NCI-H1436 treated with DMSO at 0.1 percent for 48 hours (cell line): Measurements from ENCODE around the gene CORO6.
A peak's percentile ranks its signal among the peaks of the same experiment; 100 is the strongest.

Experiments used
- DNase-seq: peaks from one replicate; lab custom pipeline; 2025; lab: John Stamatoyannopoulos, UW

Gene CORO6

DNA sequence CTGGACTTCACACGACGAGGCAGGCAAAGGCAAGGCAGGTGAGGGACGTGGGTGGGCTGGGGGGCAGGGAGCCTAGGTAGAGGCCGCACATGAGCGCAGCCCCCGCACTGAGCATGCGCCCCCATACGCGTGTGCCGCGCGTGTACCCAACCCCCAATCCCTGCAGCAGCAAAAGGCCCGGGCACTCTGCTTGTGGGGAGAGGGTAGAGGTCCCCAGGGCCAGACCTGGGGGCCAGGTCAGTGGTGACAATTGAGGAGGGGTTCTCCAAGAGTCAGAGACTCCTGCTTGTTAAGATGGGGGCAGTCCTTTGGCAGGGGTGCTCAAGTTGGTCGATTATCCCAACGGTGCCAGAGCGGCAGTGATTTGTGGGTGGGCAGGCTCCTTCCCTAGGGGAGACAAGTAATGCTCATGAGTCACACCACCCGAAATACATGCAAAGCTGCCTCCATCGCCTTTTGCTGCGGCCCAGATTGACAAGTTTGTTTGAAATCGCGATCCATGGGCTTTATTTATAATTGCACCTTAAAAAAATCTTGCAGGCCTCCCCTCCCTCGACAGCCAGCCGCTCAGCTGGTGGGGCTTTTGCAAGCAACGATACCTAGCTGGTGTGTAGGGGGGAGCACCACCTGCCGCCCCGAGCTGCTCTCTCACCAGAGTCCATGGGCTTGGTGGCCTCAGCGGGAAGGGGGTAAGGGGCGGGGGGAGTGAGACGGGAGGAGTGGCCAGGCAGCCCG, 32.1 kb downstream of the CORO6 start:
- peak; percentile 53 for DNase-seq

DNA sequence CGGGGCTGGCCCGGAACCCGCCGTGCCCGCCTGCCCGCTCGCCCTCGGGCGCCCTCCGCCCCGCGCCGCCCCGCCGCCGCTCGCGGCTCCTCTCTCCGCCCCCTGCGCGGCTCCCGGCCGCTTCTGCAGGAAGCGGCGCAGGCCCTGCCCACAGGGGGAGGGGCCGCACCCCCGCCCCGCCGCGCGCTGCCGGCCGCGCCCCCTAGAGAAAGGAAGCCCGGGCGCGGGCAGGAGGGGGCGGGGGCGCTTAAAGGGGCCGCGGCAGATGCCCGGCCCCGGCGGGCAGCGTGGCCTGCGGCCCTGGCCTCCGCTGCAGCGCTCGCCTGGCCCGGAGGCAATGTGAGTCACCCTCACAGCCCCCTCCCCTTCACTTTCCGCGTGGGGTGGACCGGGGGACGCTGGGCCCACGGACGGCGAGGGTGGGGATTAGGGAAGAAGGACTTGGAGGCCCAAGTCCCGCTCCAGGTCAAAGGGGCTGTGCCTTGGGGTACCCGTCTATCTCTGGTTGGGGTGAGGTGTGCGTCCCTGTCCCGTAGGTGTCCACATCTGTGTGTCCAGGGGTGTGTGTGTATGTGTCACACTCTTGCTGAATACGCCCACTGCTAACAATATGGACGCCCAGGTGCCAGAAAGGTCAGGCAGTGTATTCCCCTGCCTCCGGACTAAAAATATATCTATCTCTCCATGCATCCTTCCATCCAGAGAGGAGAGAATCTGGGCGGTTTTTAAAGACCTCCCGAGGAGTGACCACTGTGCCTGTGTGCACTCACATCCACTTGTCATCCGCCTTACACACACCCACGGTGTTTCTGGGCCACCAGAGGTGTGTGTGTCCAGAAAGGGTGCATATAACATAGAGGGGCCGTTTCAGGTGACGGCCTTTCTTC, 32.9 kb downstream of the CORO6 start, which contains the start of gene GIT1:
Gene GIT1 (minus strand): TSS at position 125 of the 887 bp plus-strand sequence. CDS start 270 bp downstream, outside the sequence.
- DNase-seq: peak; percentile 33

DNA sequence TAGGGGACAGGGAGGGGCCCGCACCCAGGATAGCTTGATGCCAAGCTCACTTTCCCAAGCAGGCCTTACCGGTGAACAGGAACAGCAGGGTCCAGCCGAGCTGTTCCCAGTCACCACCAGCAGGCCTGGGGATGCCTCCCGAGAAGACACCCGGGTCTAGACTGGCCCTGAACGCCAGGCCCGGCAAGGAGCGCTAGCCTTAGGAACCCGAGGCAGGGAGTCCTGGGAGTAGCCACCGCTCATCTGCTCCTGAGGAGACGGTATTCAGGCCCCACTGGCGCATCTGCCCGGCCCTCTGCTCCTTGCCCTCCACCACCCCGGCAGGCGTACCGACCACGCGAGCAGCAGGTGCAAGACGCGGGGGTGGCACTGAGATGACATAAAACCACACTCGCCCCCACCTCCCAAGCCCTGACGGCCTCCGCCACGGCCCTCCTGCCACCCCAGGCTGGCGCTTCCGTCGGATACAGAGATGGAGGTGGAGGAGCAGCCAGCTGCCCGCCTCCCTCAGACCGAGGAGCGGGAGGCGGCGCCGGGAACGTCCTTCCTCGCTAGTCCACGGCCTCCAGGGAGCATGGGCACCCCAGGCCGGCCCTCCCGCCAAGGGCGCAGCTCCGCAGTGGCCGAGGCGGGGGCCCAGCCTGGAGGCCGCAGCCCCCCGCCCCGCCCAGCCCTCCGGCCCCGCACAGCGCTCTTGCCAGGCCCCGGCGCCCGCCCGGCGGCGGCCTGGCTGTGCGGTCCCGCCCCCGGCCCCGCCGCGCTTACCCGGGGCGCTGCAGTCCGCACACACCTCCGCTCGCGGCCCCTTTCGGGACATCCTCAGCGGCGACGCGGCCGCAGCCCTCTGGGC, 33.9 kb downstream of the CORO6 start:
- DNase-seq: no peak

DNA sequence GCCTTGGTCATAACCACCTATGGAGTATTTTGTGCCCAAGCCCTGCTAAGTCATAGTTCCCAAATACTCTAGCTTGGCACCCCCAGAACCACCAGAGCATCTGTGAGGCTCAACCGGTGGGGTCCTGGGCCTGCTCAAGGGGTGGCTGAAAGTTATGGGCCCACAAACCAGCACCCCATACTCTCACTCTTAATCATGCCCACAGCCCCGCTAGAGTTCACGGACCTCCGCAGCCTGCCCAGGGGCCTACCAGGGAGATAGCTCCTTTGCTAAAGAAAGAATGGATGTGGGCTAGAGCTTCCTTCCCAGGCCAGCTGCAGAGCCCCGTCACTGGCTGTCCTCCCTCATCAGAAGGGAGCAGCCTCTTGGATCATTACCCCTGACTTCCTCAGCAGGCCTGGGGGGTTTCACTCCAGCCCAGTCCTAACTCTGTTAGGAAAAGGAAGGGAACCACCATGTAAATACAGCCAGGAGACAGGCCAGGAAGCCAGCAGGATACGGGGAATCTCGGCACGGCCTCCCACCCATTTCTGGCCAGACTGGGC, 34.6 kb downstream of the CORO6 start:
- no peak for DNase-seq

DNA sequence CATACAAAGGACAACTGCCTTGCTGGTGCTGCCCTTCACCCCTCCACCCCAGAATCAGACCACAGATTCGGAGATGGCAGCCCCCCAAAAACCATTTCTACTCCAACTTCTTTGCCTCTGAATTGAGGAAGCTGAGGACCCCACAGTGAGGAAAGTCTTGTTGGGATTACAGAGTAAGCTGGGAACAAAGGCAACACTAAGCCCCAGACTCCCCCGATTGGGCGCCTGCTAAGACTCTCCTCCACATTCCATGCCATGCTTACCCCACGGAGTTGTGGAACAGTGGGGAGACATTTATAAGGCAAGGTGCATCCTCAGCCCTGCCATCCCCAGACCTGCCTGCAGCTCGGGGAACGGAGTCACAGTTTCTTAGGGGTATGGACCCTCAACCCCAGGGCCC, 35.1 kb downstream of the CORO6 start:
- DNase-seq: no peak

DNA sequence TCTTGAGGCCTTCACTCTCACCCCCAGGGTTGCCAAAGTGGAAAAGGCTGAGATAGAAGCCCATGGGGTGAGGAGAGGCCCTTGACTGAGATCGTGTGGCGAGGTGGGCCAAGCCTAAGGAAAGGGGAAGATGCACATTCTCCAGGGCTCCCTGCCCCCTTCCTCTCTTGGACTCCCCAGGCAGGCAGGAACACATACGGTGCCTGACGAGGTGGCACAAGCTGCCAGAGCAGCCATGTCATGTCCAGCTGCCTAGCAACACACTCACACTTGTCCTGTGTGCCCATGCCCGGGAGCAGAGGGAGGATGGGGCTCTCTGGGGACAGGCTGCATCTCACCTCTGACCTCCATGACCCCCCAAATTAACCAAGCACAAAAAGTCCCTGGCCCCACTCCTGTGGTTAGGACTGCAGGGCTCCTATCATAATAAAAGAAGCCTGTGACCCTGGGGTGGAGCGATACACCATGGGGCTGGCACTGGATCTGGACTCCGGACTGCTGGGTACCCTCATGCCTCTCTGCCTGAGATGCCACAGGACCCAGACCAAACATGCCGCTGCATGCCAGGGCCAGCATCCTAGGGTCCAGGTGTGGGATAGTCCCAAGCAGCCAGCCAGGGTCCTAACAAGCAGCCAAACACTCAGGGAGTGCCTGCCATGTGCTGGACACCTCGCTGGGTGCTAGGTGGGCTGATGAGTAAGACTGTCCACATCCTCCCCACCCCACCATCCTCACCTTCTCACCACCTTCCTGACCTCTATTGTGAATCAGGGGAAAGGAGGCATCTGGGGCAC, 35.8 kb downstream of the CORO6 start:
- DNase-seq: no peak

DNA sequence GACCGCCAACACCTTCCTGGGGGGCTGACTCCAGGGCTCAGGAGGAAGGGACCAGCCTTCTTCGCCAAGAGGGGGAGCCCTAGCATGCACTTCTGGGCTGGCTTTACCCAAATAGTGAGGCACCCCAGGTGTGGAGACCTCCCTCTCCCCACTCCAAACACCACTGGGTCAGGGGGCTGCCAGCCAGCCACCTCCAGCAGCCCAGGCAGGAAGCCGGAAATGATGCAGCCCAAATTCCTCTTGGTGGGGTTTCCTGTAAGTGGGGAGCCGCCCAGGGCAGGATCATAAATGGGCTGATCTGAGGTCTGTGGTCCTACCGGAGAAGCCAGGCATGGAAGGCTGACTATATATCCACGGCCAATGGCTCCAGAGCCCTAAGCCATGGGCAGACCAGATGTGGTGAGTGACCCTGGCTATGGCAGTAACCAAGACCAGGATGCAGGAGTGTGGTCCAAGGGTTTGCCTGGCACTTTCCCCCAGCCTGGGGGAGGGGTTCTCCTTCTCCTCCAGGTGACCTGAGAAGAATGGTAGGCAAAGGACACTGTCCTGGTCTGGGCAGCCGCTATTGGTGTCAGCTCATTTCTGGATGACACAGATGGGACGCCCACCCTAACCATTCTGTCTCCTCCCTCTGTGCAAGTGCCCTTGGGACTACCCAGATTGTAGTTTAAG, 37.5 kb downstream of the CORO6 start:
- DNase-seq: no peak

DNA sequence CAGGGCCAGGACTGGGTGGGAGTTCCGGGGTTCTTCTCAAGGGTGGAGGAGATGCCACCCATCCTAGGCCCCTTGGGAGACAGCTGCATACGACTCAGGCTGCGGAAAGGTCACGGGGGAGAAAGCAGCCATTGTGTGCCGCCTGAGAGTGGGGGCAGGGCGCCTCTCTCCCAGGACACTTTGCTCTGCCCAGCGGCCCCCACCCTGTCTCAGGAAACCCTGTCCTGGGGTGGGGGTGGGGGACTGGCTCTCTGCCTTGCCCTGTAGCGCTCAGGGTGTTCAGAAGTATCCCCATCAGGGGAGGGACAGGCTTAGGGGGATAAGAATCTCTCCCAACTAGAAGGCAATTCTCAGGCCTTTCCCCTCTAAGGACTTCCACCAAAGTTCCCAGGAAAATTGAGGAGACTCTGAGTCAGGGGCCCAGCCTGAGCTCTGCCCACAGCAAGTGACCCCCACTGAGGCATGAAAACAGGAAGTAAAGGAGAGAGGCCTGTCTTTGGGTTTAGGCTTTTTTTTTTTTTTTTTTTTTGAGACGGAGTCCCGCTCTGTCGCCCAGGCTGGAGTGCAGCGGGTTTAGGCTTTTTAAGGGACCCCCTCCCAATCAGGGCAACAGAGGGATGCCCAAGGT, 38.1 kb downstream of the CORO6 start:
- DNase-seq: no peak

DNA sequence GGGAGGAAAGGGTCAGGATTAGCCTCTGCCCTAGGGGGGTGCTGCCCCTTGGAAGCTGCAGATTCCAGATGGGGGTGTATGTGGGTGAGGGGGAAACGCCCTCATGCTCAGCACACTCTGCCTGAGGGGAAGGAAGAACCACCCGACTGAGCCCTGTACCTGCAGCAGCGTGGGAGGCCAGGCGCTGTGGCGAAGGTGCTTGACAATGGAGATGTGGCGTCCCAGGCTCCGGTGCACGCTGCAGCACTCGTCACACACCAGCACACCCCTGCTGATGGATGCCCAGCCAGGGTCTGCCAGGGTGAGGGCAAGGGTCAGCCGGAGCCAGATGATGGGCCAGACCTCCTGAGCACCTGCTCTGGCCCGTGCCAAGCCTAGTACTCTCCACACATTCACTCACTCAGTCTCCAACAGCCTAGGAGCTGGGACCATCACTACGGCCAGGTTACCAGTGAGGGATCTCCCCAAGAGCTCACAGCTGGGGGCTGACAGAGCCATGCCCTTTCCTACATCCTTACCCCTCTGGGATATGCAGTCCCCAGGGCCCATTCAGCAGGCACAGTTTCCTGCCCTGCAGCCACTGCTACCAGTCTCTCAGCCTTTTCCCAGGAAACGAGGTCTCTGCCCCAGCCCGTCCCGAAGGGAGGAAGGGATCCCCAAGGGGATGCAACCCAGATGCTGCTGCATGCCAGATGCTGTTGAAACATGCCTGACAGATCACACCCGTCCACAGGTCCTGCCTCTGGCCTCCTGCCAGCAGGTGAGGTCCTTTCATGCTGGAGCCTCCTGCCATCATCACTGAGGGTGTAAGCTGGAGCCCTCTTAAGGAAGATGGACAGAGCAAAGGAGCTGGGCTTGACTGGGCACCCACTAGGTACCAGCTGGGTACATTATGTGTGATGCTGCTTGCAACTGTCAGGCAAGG, 39.1 kb downstream of the CORO6 start:
- DNase-seq: no peak

DNA sequence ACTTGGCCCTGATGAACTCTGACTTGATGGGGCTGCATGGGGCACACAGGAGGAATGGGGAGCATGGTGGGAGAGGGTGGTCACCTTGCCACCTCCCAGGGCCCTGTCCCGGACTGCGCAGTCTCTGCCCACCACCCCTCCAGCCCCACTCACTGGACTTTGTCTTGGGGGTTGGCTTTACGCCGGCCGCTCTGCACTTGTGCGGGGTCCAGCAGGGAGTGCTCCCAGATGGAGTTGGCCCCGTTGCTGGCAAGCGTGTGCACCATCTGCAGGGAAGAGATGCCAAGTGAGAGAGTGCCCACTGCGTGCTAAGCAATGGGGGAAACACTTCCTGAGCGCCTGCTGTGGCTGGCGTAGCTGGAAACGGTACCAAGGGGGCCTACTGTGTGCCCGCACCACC, 39.9 kb downstream of the CORO6 start:
- no peak for DNase-seq

DNA sequence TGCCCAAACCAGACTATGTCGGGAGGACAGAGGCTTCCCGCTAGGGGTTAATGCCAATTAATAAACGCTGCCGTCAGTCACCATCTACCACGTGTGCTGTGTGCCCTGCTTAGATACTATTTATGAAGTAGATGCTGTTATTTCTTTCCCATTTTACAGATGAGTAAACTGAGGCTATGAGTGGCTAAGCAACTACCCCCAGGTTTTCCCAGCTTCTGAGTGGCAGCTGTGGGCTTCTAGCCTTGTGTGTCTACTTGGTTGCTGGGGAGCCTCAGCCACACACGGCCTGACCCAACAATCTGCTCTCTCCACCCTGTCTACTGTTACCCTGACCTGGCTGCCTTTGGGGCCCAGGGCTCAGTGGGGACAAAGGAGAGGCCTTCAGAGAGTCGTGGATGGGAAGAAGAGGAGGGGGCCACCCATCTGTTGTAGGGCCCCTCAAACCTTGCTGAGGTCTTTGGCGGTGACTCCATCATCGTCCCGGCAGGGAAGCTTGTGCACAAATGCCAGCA, 40.4 kb downstream of the CORO6 start:
- no peak for DNase-seq

DNA sequence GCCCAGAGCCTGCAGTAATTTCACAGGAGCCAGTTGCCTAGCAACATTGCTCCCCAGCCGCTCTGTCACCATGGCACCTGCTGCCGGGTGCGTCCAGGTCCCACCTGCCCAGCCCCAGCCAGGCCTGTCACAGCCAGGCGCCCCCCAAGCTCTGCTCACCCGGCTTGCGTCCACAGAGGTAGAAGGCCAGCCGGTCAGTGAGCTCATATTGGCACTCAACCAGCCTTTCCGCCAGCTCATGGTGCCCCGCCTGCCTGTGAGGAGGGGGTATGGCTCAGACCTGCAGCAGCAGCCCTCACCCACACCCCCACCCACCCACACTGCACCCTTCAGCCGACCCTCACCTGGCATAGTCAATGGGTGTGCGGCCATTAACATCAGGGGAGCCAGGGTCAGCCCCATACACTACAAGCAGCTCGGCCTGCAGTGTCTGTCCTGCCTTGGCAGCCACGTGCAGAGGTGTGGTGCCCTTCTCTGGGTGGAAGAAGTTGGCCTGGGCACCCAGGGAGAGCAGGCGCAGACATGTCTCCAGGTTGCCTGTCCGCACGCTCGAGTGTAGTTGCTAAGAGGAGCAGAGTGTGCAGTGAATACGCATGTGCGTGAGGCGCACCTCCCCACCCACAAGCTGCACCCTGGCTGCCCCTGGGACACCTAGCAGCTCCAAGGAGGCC, 41.0 kb downstream of the CORO6 start:
- DNase-seq: peak; percentile 30

DNA sequence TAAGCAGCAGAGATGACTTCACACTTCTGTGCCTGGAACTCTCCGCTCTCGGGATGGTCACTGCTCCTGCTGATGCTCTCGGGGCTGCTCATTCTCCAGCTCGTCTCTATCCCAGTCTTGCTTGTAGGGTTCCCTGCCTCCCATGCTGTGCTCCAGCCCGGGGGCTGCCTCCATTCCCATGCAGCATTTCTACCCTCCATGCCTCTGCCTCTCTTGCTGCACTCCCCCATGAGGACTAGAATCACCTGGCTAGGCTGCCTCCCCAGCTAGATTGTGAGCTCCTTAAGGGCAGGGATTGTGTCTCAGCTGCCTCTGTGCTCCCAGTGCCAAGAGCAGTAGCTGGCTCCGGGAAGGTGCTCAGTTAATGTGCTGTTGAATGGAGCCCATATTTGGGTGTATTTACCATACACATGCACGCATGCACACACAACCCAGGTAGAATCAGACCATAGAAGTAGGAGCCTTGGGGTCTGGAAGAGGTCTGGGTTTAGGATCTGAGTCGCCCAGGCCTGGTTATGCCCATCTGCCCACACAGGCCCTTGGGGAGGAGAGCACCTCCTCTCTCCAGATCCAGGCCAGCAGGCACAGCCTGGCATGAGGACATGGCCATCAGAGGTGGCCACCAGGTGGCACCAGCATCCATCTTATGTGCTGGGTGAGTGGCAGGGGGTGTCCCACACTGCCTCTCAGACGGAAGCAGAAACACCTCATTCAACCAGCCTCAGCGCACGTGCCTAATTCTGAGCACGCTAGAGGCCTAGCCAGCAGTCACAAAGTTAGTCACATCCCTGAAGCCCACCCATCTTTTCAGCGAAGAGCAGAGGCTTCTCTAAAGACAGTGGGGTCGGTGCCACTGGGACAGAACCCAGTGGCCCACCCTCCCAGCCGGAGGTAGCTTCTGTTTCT, 42.6 kb downstream of the CORO6 start:
- DNase-seq: peak; percentile 45

DNA sequence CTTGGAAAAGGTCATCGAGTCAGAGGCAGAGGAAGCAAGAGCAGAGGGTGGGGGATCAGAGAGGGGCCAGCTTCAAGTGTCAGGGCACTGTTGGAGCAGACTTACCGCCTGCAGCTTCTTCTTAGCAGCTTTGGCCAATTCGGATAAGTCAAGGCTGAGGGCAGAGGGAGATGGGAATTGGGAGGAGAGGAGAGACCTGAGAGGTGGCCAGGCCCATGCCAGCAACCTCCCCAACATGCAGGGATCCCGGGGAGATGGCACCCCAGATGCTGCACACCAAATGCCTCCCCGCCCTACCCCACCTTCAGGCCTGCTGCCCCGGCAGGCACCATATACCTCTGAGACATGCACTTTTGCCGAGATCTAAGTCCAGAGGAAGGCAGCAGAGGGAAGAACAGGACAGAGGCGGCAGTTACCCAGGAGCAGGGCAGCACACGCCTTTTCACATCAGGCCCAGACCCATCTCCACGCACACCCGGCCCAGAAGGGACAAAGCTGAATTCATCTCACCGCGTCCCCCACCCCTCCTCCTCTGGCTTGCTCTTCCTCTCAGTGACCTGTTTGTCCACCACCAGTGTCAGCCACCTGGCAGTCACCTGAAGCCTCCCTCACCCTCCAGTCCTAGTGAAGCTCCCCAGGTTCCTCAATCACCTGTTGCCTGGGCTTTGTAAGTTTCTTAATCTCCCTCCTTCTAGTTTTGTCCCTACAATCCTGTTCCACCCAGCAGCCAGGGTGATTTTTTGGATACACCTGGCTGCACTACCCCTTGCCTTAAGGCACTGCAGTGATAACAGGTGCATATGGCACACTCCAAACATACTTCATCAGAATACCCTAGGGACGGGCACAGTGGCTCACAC, 43.9 kb downstream of the CORO6 start:
- no peak for DNase-seq

DNA sequence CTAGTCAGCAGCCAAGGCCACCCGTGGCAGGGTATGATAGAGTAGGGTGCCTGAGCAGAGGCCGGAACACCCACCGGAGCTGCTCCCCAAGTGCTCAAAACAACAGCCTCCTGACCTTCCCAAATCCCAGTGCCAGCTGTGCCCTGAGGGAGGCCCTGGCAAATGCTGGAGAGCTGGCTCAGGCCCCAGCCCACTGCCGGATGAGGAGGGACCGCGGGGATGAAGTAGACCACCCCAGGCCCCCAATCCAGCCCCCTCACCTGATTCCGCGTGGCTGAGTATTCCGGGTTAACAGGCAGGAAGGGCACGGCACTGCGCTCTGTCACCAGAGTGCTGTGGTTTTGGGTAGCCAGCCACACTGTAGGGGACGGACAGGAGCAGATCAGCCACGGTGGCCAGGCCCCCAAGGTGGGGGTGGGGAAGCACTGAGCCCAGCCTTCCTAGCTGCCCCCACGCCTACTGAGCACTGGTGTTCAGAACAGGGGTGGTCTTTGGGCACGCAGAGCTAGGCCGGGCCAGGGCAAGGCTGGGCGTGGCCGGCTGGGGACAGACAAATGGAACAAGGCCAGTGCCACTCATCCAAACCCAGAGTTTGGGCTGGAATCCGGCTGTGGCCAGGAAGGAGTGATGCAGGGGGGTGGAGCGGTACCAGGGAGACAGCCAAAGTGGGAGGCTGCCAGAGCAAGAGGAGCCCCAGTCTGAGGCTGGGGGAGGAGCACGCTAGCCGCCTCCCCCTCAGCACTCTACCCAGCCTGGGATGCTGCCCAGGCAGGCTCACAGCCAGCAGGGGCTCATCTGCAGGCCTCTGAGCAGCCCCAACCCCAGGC, 45.1 kb downstream of the CORO6 start:
- DNase-seq: no peak
